Lower leg skin (tissue), 3 donors: ENCODE data around the gene IVL.

ENCODE experiments used
- POLR2A ChIP-seq, 2 donors: fragments of 450-650 bp; IDR thresholded peaks; one replicate each; pipeline ENCODE4 v1.6.1; 2016 to 2017; ENCODE audit warnings: antibody characterized with exemption in 2 of 2, mild to moderate bottlenecking in 1 of 2, moderate library complexity in 1 of 2
- TF ChIP-seq, protein P1 (sequence below), 3 donors: fragments of 450-650 bp; IDR thresholded peaks; one replicate each; pipeline ENCODE4 v1.5.1; 2016; ENCODE audit warnings: antibody characterized with exemption in 3 of 3, mild to moderate bottlenecking in 3 of 3, moderate library complexity in 2 of 3

DNA sequence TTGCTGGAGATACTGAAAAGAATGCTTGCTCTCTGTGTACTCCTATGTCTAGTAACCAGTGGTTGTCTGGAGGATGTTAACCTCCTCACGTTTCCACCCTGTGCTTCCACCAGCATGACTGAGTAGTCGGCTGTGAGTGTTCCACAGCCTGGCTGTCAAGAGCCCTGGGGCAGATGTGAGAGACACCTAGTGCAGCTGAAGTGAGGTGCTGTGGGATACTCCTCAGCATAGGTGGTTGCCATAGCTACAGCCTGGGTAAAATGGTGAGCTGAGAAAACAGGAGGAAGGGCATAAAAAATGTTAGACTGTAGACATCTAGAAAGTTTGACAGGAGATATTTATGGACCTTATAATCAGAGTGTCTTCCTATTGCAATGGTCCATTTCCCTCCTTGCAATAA lies 15.8 kb downstream of the IVL start:
- TF ChIP-seq, protein P1, sequence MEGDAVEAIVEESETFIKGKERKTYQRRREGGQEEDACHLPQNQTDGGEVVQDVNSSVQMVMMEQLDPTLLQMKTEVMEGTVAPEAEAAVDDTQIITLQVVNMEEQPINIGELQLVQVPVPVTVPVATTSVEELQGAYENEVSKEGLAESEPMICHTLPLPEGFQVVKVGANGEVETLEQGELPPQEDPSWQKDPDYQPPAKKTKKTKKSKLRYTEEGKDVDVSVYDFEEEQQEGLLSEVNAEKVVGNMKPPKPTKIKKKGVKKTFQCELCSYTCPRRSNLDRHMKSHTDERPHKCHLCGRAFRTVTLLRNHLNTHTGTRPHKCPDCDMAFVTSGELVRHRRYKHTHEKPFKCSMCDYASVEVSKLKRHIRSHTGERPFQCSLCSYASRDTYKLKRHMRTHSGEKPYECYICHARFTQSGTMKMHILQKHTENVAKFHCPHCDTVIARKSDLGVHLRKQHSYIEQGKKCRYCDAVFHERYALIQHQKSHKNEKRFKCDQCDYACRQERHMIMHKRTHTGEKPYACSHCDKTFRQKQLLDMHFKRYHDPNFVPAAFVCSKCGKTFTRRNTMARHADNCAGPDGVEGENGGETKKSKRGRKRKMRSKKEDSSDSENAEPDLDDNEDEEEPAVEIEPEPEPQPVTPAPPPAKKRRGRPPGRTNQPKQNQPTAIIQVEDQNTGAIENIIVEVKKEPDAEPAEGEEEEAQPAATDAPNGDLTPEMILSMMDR (IDR thresholded peaks at IDR 0.05) = no peak
- TF ChIP-seq POLR2A (IDR thresholded peaks at IDR 0.05) = no peak
